ENCODE results near the gene MON1B.
"Not testable (repeated sequence)": the region's sequence is repeated elsewhere in the genome, so short reads cannot be mapped to it uniquely, and the experiment has no call there.

MON1B gene

GRCh38 chr16:77197747-77198146 is 6.8 kb downstream of the MON1B start:
- DNase-seq, result no peak

GRCh38 chr16:77199211-77199610 is 8.2 kb downstream of the MON1B start, which contains the start of gene SYCE1L:
TSS of gene SYCE1L (plus strand) at chr16:77199408. CDS start at chr16:77199452, 44 bp downstream.
- no peak for DNase-seq

- DNase-seq, result no peak
Observed at GRCh38 chr16:77206533-77206932, 15.5 kb downstream of the MON1B start.

- DNase-seq, result no peak
Observed at GRCh38 chr16:77207030-77207429, 16.0 kb downstream of the MON1B start.

GRCh38 chr16:77208382-77208781 is 17.4 kb downstream of the MON1B start:
- DNase-seq, result no peak

- DNase-seq, result peak; percentile 64 to 81 (median 74)
Observed at GRCh38 chr16:77211880-77212740, 21.1 kb downstream of the MON1B start.

- peak; percentile 46 to 78 (median 64) for DNase-seq
Observed at GRCh38 chr16:77212741-77213541, 22.0 kb downstream of the MON1B start.

- DNase-seq, result no peak
Observed at GRCh38 chr16:77213542-77214106, 22.6 kb downstream of the MON1B start.

GRCh38 chr16:77214411-77215138 is 23.6 kb downstream of the MON1B start:
- no peak for DNase-seq

- DNase-seq, result no peak
Observed at GRCh38 chr16:77219437-77219836, 28.4 kb downstream of the MON1B start.

- no peak for DNase-seq
Observed at GRCh38 chr16:77220427-77220826, 29.4 kb downstream of the MON1B start.

GRCh38 chr16:77221482-77221881 is 30.5 kb downstream of the MON1B start:
- DNase-seq, result no peak

- DNase-seq, result peak in 2 of 6 experiments; percentile 5 to 15
Observed at GRCh38 chr16:77223184-77223583, 32.2 kb downstream of the MON1B start.

- DNase-seq, result no peak
Observed at GRCh38 chr16:77225182-77225581, 34.2 kb downstream of the MON1B start.

GRCh38 chr16:77227745-77228144 is 36.8 kb downstream of the MON1B start:
- DNase-seq, result no peak

- no peak for DNase-seq
Observed at GRCh38 chr16:77231047-77231446, 40.1 kb downstream of the MON1B start.

- no peak for DNase-seq
Observed at GRCh38 chr16:77233799-77234519, 43.0 kb downstream of the MON1B start.

GRCh38 chr16:77234611-77235010 is 43.6 kb downstream of the MON1B start:
- no peak for DNase-seq

GRCh38 chr16:77236063-77236511 is 45.1 kb downstream of the MON1B start:
- DNase-seq, result peak; percentile 71 to 90 (median 82)

GRCh38 chr16:77238593-77238992 is 47.6 kb downstream of the MON1B start:
- DNase-seq, result no peak

- DNase-seq, result not testable (repeated sequence)
Observed at GRCh38 chr16:77242471-77242870, 51.5 kb downstream of the MON1B start.

- no peak for DNase-seq
Observed at GRCh38 chr16:77246150-77246549, 55.2 kb downstream of the MON1B start.
